ENCODE results near the gene NBEAL1.

The NBEAL1 gene

GRCh38 chr2:203061346-203061745, 46.7 kb downstream of the NBEAL1 start:
- no peak for TF ChIP-seq TAF1 (IDR thresholded peaks at IDR 0.05; ENCODE audit: borderline replicate concordance, insufficient read depth, low read length)
- TF ChIP-seq SIN3A (IDR thresholded peaks at IDR 0.05; ENCODE audit: borderline replicate concordance, insufficient read depth, low read length), result no peak
- TF ChIP-seq REST (IDR thresholded peaks at IDR 0.05; ENCODE audit: insufficient read depth in 1 of 2, low read depth in 2 of 2, low read length in 2 of 2), result no peak
- no peak for TF ChIP-seq FOXP2 (optimal IDR thresholded peaks at IDR 0.05; ENCODE audit: borderline replicate concordance, extremely low read depth, extremely low read length, insufficient read depth)
- TF ChIP-seq POLR2AphosphoS5 (IDR thresholded peaks at IDR 0.05; ENCODE audit: low read depth, low read length), result no peak

- no peak for TF ChIP-seq REST (IDR thresholded peaks at IDR 0.05; ENCODE audit: insufficient read depth in 1 of 2, low read depth in 2 of 2, low read length in 2 of 2)
- TF ChIP-seq POLR2AphosphoS5 (IDR thresholded peaks at IDR 0.05; ENCODE audit: low read depth, low read length), result no peak
- TF ChIP-seq FOXP2 (optimal IDR thresholded peaks at IDR 0.05; ENCODE audit: borderline replicate concordance, extremely low read depth, extremely low read length, insufficient read depth), result no peak
- TF ChIP-seq TAF1 (IDR thresholded peaks at IDR 0.05; ENCODE audit: borderline replicate concordance, insufficient read depth, low read length), result no peak
- no peak for TF ChIP-seq SIN3A (IDR thresholded peaks at IDR 0.05; ENCODE audit: borderline replicate concordance, insufficient read depth, low read length)
Measured at GRCh38 chr2:203062126-203062525, 47.5 kb downstream of the NBEAL1 start.

GRCh38 chr2:203070701-203071100, 56.0 kb downstream of the NBEAL1 start:
- TF ChIP-seq FOXP2 (optimal IDR thresholded peaks at IDR 0.05; ENCODE audit: borderline replicate concordance, extremely low read depth, extremely low read length, insufficient read depth) (no peak), SIN3A (IDR thresholded peaks at IDR 0.05; ENCODE audit: borderline replicate concordance, insufficient read depth, low read length) (no peak), POLR2AphosphoS5 (IDR thresholded peaks at IDR 0.05; ENCODE audit: low read depth, low read length) (no peak), REST (IDR thresholded peaks at IDR 0.05; ENCODE audit: insufficient read depth in 1 of 2, low read depth in 2 of 2, low read length in 2 of 2) (no peak), TAF1 (IDR thresholded peaks at IDR 0.05; ENCODE audit: borderline replicate concordance, insufficient read depth, low read length) (no peak)

GRCh38 chr2:203071148-203071547, 56.5 kb downstream of the NBEAL1 start:
- TF ChIP-seq TAF1 (IDR thresholded peaks at IDR 0.05; ENCODE audit: borderline replicate concordance, insufficient read depth, low read length) (no peak), FOXP2 (optimal IDR thresholded peaks at IDR 0.05; ENCODE audit: borderline replicate concordance, extremely low read depth, extremely low read length, insufficient read depth) (no peak), REST (IDR thresholded peaks at IDR 0.05; ENCODE audit: insufficient read depth in 1 of 2, low read depth in 2 of 2, low read length in 2 of 2) (no peak), POLR2AphosphoS5 (IDR thresholded peaks at IDR 0.05; ENCODE audit: low read depth, low read length) (no peak), SIN3A (IDR thresholded peaks at IDR 0.05; ENCODE audit: borderline replicate concordance, insufficient read depth, low read length) (no peak)

GRCh38 chr2:203072371-203072770, 57.7 kb downstream of the NBEAL1 start:
- TF ChIP-seq POLR2AphosphoS5 (IDR thresholded peaks at IDR 0.05; ENCODE audit: low read depth, low read length) (no peak), REST (IDR thresholded peaks at IDR 0.05; ENCODE audit: insufficient read depth in 1 of 2, low read depth in 2 of 2, low read length in 2 of 2) (no peak), SIN3A (IDR thresholded peaks at IDR 0.05; ENCODE audit: borderline replicate concordance, insufficient read depth, low read length) (no peak), TAF1 (IDR thresholded peaks at IDR 0.05; ENCODE audit: borderline replicate concordance, insufficient read depth, low read length) (no peak)
